ENCODE data around the gene ZNF407.
A peak's percentile ranks its signal among the peaks of the same experiment; 100 is the strongest.

Gene ZNF407

GRCh38 chr18:75070625-75071483, 473.2 kb downstream of the ZNF407 start:
- no peak overlapping the region for H3K9ac ChIP-seq (ENCODE audit: low read length)
- H3K27me3 ChIP-seq (replicated peaks; ENCODE audit: control insufficient read depth, insufficient read depth, low read length), result no peaks in the 10 kb centered on the region
- no peak overlapping the region for H3K4me3 ChIP-seq (ENCODE audit: low read length)
- no peaks in the 10 kb centered on the region for H3K36me3 ChIP-seq (ENCODE audit: control insufficient read depth, insufficient read depth, low read length, severe bottlenecking)
- peaks cover 4% of the 10 kb centered on the region for H3K4me1 ChIP-seq (ENCODE audit: control insufficient read depth, insufficient read depth, low read length)
- no peaks in the 10 kb centered on the region for H3K9me3 ChIP-seq (ENCODE audit: control insufficient read depth, low read length)
- peak; percentile 56 for DNase-seq (ENCODE audit: low read depth)

- H3K4me3 ChIP-seq (ENCODE audit: low read length), result no peak overlapping the region
- DNase-seq (ENCODE audit: low read depth), result no peak
- no peaks in the 10 kb centered on the region for H3K9me3 ChIP-seq (ENCODE audit: control insufficient read depth, low read length)
- H3K9ac ChIP-seq (ENCODE audit: low read length), result no peak overlapping the region
- H3K27me3 ChIP-seq (replicated peaks; ENCODE audit: control insufficient read depth, insufficient read depth, low read length), result no peaks in the 10 kb centered on the region
- H3K36me3 ChIP-seq (ENCODE audit: control insufficient read depth, insufficient read depth, low read length, severe bottlenecking), result no peaks in the 10 kb centered on the region
- H3K4me1 ChIP-seq (ENCODE audit: control insufficient read depth, insufficient read depth, low read length), result peaks cover 4% of the 10 kb centered on the region
These were observed 473.8 kb downstream of the ZNF407 start for GRCh38 chr18:75071484-75071785.

DNA sequence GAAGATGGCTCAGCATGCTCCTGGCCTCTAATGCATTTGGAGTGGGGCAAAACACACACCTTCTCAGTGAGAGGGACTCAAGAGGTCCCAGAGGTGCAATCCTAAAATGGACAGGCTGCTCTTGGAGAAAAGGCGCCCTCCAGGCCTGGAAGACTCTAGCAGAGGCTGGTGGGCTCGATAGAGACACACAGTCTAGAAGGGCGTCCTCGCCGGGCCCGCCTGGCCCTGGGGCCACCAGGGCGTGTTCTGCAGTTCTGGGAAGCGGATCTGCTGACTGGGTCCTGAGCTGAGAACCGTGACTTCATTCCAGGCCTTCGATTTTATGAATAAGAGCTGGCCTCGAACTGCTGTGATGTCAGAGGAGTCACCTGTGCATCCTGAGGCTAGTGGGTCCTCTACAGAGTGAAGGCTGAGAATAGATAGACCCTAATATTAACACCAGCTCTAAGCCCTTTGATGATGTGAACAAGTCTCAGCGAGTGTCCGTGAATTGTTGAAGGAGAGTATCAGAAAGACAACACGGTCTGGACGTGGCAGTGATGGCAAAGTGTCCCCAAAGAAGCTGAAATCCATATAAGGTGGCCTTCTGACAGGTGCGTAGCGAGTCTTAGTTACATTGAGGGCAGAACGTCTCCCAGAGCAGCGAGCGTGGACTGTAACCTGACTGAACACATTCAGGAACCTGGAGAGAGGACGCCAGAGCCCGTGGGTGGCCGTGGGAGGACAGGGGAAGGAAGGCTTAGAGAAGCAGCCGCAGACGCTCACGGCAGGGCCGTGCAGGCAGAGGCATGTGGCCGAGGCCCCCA, 474.4 kb downstream of the ZNF407 start:
- DNase-seq (ENCODE audit: low read depth), result no peak
- H3K9me3 ChIP-seq (ENCODE audit: control insufficient read depth, low read length), result peaks cover under 1% of the 10 kb centered on the region

GRCh38 chr18:75072672-75073371, 475.2 kb downstream of the ZNF407 start:
- Histone ChIP-seq H3K4me3 (ENCODE audit: low read length) (no peak overlapping the region), H3K9ac (ENCODE audit: low read length) (no peak overlapping the region), H3K9me3 (ENCODE audit: control insufficient read depth, low read length) (peaks cover 8% of the 10 kb centered on the region), H3K36me3 (ENCODE audit: control insufficient read depth, insufficient read depth, low read length, severe bottlenecking) (no peaks in the 10 kb centered on the region), H3K27me3 (replicated peaks; ENCODE audit: control insufficient read depth, insufficient read depth, low read length) (no peaks in the 10 kb centered on the region), H3K4me1 (ENCODE audit: control insufficient read depth, insufficient read depth, low read length) (peaks cover 4% of the 10 kb centered on the region)
- no peak for DNase-seq (ENCODE audit: low read depth)

More for the DNA sequence above, 474.4 kb downstream of the ZNF407 start:
- peaks cover 4% of the 10 kb centered on the region for H3K4me1 ChIP-seq (ENCODE audit: control insufficient read depth, insufficient read depth, low read length)
- H3K9ac ChIP-seq (ENCODE audit: low read length), result no peak overlapping the region
- H3K4me3 ChIP-seq (ENCODE audit: low read length), result no peak overlapping the region
- H3K27me3 ChIP-seq (replicated peaks; ENCODE audit: control insufficient read depth, insufficient read depth, low read length), result no peaks in the 10 kb centered on the region
- no peaks in the 10 kb centered on the region for H3K36me3 ChIP-seq (ENCODE audit: control insufficient read depth, insufficient read depth, low read length, severe bottlenecking)

DNA sequence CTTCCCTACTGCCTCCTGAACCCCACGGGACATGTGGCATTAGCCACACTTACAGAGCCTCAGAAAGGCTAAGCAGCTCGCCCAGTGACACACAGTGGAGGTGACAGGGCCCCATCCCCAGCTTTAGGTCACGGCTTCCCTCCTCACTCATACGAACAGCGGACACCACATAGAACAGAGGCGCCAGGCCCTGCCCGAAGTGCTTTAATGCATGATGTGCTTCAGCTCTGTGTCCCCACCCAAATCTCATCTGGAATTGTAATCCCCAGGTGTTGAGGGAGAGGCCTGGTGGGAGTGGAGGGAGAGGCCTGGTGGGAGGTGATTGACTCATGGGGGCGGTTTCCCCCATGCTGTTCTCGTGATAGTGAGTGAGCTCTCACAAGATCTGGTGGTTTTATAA, 476.0 kb downstream of the ZNF407 start:
- Histone ChIP-seq H3K4me1 (ENCODE audit: control insufficient read depth, insufficient read depth, low read length) (peaks cover 4% of the 10 kb centered on the region), H3K36me3 (ENCODE audit: control insufficient read depth, insufficient read depth, low read length, severe bottlenecking) (no peaks in the 10 kb centered on the region), H3K9me3 (ENCODE audit: control insufficient read depth, low read length) (peaks cover 14% of the 10 kb centered on the region), H3K9ac (ENCODE audit: low read length) (no peak overlapping the region), H3K4me3 (ENCODE audit: low read length) (no peak overlapping the region), H3K27me3 (replicated peaks; ENCODE audit: control insufficient read depth, insufficient read depth, low read length) (no peaks in the 10 kb centered on the region)
- no peak for DNase-seq (ENCODE audit: low read depth)

DNA sequence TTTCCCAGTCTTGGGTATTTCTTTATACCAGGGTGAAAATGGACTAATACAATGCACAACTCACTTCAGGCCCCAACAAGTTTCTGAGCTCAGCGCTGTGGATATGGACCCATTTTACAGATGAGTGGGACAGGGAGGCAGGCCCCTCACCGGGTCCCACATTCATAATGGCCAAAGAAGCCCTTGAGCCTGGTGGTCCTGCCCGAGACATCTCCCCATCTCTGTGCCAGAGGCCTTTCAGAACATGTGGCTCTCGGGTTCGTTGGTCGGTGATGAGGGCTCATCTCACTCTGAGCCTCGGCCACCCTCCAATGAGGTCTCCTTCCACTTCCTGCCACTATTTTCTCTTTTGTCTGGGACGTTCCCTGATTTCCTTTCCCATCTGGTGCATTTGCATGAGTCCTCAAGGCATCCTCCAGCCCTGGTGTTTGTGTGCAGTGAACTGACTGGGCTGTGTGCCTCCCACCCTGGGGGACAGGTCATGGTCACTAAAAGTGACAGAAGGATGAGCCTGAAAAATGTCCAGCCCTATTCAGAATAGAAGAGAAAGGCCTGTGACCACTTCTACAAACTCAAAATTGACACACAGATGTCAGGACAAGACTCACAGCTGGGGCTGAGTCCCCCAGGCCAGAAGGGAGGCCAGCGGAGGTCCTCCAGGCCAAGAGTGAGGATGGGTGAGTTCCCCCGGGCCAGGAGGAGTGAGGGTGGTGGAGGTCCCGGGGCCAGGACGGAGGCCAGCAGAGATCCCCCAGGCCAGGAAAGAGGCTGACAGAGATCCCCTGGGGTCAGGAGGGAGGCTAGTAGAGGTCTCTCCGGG, 476.7 kb downstream of the ZNF407 start:
- DNase-seq (ENCODE audit: low read depth), result no peak
- Histone ChIP-seq H3K4me1 (ENCODE audit: control insufficient read depth, insufficient read depth, low read length) (peaks cover 4% of the 10 kb centered on the region), H3K27me3 (replicated peaks; ENCODE audit: control insufficient read depth, insufficient read depth, low read length) (no peaks in the 10 kb centered on the region), H3K36me3 (ENCODE audit: control insufficient read depth, insufficient read depth, low read length, severe bottlenecking) (no peaks in the 10 kb centered on the region), H3K4me3 (ENCODE audit: low read length) (no peak overlapping the region), H3K9me3 (ENCODE audit: control insufficient read depth, low read length) (peaks cover 14% of the 10 kb centered on the region), H3K9ac (ENCODE audit: low read length) (no peak overlapping the region)

GRCh38 chr18:75075016-75075305, 477.3 kb downstream of the ZNF407 start:
- Histone ChIP-seq H3K36me3 (ENCODE audit: control insufficient read depth, insufficient read depth, low read length, severe bottlenecking) (no peaks in the 10 kb centered on the region), H3K4me1 (ENCODE audit: control insufficient read depth, insufficient read depth, low read length) (peaks cover 4% of the 10 kb centered on the region), H3K9ac (ENCODE audit: low read length) (no peak overlapping the region), H3K27me3 (replicated peaks; ENCODE audit: control insufficient read depth, insufficient read depth, low read length) (no peaks in the 10 kb centered on the region), H3K9me3 (ENCODE audit: control insufficient read depth, low read length) (peaks cover 14% of the 10 kb centered on the region), H3K4me3 (ENCODE audit: low read length) (no peak overlapping the region)
- DNase-seq (ENCODE audit: low read depth), result no peak

- no peak overlapping the region for H3K9ac ChIP-seq (ENCODE audit: low read length)
- H3K27me3 ChIP-seq (replicated peaks; ENCODE audit: control insufficient read depth, insufficient read depth, low read length), result no peaks in the 10 kb centered on the region
- H3K4me3 ChIP-seq (ENCODE audit: low read length), result no peak overlapping the region
- no peaks in the 10 kb centered on the region for H3K36me3 ChIP-seq (ENCODE audit: control insufficient read depth, insufficient read depth, low read length, severe bottlenecking)
- H3K4me1 ChIP-seq (ENCODE audit: control insufficient read depth, insufficient read depth, low read length), result peaks cover 4% of the 10 kb centered on the region
- no peak for DNase-seq (ENCODE audit: low read depth)
- peaks cover 14% of the 10 kb centered on the region for H3K9me3 ChIP-seq (ENCODE audit: control insufficient read depth, low read length)
These were observed 477.8 kb downstream of the ZNF407 start for GRCh38 chr18:75075429-75075841.

GRCh38 chr18:75076286-75076685, 478.6 kb downstream of the ZNF407 start:
- Histone ChIP-seq H3K36me3 (ENCODE audit: control insufficient read depth, insufficient read depth, low read length, severe bottlenecking) (no peaks in the 10 kb centered on the region), H3K9ac (ENCODE audit: low read length) (no peak overlapping the region), H3K4me1 (ENCODE audit: control insufficient read depth, insufficient read depth, low read length) (no peaks in the 10 kb centered on the region), H3K27me3 (replicated peaks; ENCODE audit: control insufficient read depth, insufficient read depth, low read length) (no peaks in the 10 kb centered on the region), H3K4me3 (ENCODE audit: low read length) (no peak overlapping the region), H3K9me3 (ENCODE audit: control insufficient read depth, low read length) (peaks cover 14% of the 10 kb centered on the region)
- no peak for DNase-seq (ENCODE audit: low read depth)

GRCh38 chr18:75081486-75081885, 483.8 kb downstream of the ZNF407 start:
- no peak overlapping the region for H3K4me3 ChIP-seq (ENCODE audit: low read length)
- no peaks in the 10 kb centered on the region for H3K27me3 ChIP-seq (replicated peaks; ENCODE audit: control insufficient read depth, insufficient read depth, low read length)
- no peaks in the 10 kb centered on the region for H3K4me1 ChIP-seq (ENCODE audit: control insufficient read depth, insufficient read depth, low read length)
- H3K9me3 ChIP-seq (ENCODE audit: control insufficient read depth, low read length), result peaks cover 31% of the 10 kb centered on the region
- H3K9ac ChIP-seq (ENCODE audit: low read length), result no peak overlapping the region
- DNase-seq (ENCODE audit: low read depth), result no peak
- H3K36me3 ChIP-seq (ENCODE audit: control insufficient read depth, insufficient read depth, low read length, severe bottlenecking), result no peaks in the 10 kb centered on the region

DNA sequence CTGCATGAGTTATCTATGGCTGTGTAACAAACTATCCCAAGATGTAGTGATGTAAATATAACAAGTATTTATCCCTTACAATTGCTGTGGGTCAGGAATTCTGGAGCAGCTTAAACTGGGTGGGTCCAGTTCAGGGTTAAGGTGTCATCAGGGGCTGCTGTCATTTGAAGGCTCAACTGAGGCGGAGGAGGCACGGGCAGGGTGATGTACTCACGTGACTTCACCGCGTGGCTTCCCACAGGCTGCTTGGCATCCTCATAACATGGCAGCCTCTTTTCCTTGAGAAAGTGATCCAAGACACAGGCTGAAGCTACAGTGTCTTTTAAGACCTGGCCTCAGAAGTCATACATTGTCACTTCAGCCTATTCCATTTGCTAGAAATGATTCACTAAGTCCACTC, 485.5 kb downstream of the ZNF407 start:
- Histone ChIP-seq H3K4me1 (ENCODE audit: control insufficient read depth, insufficient read depth, low read length) (no peaks in the 10 kb centered on the region), H3K36me3 (ENCODE audit: control insufficient read depth, insufficient read depth, low read length, severe bottlenecking) (no peaks in the 10 kb centered on the region), H3K9me3 (ENCODE audit: control insufficient read depth, low read length) (peaks cover 20% of the 10 kb centered on the region), H3K4me3 (ENCODE audit: low read length) (no peak overlapping the region), H3K27me3 (replicated peaks; ENCODE audit: control insufficient read depth, insufficient read depth, low read length) (no peaks in the 10 kb centered on the region), H3K9ac (ENCODE audit: low read length) (no peak overlapping the region)
- no peak for DNase-seq (ENCODE audit: low read depth)
